A549 (cell line): ENCODE results near the gene TNS3. TPM values are rescaled to one million over a fixed set of nuclear protein-coding genes. Genes with fewer than 3 reads are reported as not detected.
A peak's percentile ranks its signal among the peaks of the same experiment; 100 is the strongest.

ENCODE experiments used
- ATAC-seq, 2 experiments: fragments of 200-7000 bp in 1 of 2; fragments of >200 bp in 1 of 2; cut with Nextera tagmentation in 1 of 2; cut with Tn5 transposase in 1 of 2; 3 replicates each; pipeline versions ENCODE4 v1.8.0 to v1.9.1; 2018 to 2020; ENCODE audit warnings: mild to moderate bottlenecking in 1 of 2, moderate library complexity in 1 of 2
- CTCF ChIA-PET: fragments of 300-600 bp; sonication (Branson Sonifier 250); formaldehyde crosslinking; extraction: SDS; loops from one replicate; lab custom pipeline; 2021; ENCODE audit warnings: antibody characterized with exemption, inconsistent platforms; lab: Yijun Ruan, JAX
- POLR2A ChIA-PET: fragments of 350-600 bp; formaldehyde crosslinking; extraction: SDS; loops from one replicate; lab custom pipeline; 2021; ENCODE audit warnings: antibody characterized with exemption, inconsistent platforms; lab: Yijun Ruan, JAX
- DNase-seq, 2 experiments: peaks; one replicate each; pipeline versions ENCODE4 v3.0.0 to v3.0.0-alpha.2; 2011 to 2016; ENCODE audit warnings: low read depth in 1 of 2, low spot score in 1 of 2
- FAIRE-seq: peaks from 2 replicates; lab custom pipeline; 2011; peaks lifted over from hg19 to GRCh38; lab: Jason Lieb, UNC
- H3K27ac ChIP-seq, 2 experiments: fragments of >200 bp; sonication (Bioruptor Twin); formaldehyde crosslinking; 3 replicates each; pipeline ENCODE4 v1.5.1; 2016 to 2017
- H3K4me1 ChIP-seq: fragments of >200 bp; sonication (Bioruptor Twin); formaldehyde crosslinking; 3 replicates; pipeline ENCODE4 v1.6.1; 2016
- H3K4me2 ChIP-seq: fragments of >200 bp; sonication (Bioruptor Twin); formaldehyde crosslinking; 3 replicates; pipeline ENCODE4 v1.6.1; 2016
- H3K4me3 ChIP-seq: fragments of >200 bp; sonication (Bioruptor Twin); formaldehyde crosslinking; 3 replicates; pipeline ENCODE4 v1.5.1; 2016
- H3K9me3 ChIP-seq: fragments of >200 bp; sonication (Bioruptor Twin); formaldehyde crosslinking; 3 replicates; pipeline ENCODE4 v1.6.1; 2016
- CBX8 ChIP-seq: fragments of 200-600 bp; sonication (generic); IDR thresholded peaks from 2 replicates; pipeline ENCODE4 v1.6.1; 2016
- ELK1 ChIP-seq: fragments of 150-350 bp; IDR thresholded peaks from 2 replicates; pipeline ENCODE4 v1.6.1; 2014; ENCODE audit warnings: low read depth, mild to moderate bottlenecking, low read length
- FOSB ChIP-seq: fragments of 250-450 bp; sonication (Bioruptor Pico); IDR thresholded peaks from 2 replicates; pipeline ENCODE4 v1.5.0; 2020; ENCODE audit warnings: mild to moderate bottlenecking, moderate library complexity
- FOSL2 ChIP-seq, 2 experiments: fragments of 450-650 bp in 1 of 2; fragments of >200 bp in 1 of 2; sonication (Bioruptor Twin) in 1 of 2; formaldehyde crosslinking; IDR thresholded peaks; 2 replicates each; pipeline versions ENCODE4 v1.5.0 to v1.6.1; 2016 to 2020; ENCODE audit warnings: mild to moderate bottlenecking in 1 of 2, moderate library complexity in 1 of 2
- FOXS1 ChIP-seq: fragments of 250-450 bp; sonication (Bioruptor Pico); IDR thresholded peaks from 2 replicates; pipeline ENCODE4 v1.5.0; 2020; ENCODE audit warnings: mild to moderate bottlenecking, moderate library complexity
- HES2 ChIP-seq: fragments of >200 bp; sonication (Bioruptor Twin); formaldehyde crosslinking; IDR thresholded peaks from 2 replicates; pipeline ENCODE4 v1.6.1; 2016
- HEYL ChIP-seq: fragments of 250-450 bp; sonication (Bioruptor Pico); IDR thresholded peaks from 2 replicates; pipeline ENCODE4 v1.8.0; 2021; ENCODE audit warnings: mild to moderate bottlenecking, moderate library complexity
- HOXB13 ChIP-seq: fragments of 250-450 bp; sonication (Bioruptor Pico); IDR thresholded peaks from 2 replicates; pipeline ENCODE4 v1.5.0; 2020; ENCODE audit warnings: low read depth, mild to moderate bottlenecking, moderate library complexity
- KDM1A ChIP-seq: fragments of 200-600 bp; sonication (generic); IDR thresholded peaks from 2 replicates; pipeline ENCODE4 v1.6.1; 2016; ENCODE audit warnings: low read depth, mild to moderate bottlenecking
- KDM5A ChIP-seq: fragments of 200-600 bp; sonication (generic); IDR thresholded peaks from 2 replicates; pipeline ENCODE4 v1.6.1; 2016; ENCODE audit warnings: antibody characterized with exemption, mild to moderate bottlenecking
- NPAS2 ChIP-seq: fragments of 250-450 bp; sonication (Bioruptor Pico); IDR thresholded peaks from 2 replicates; pipeline ENCODE4 v1.8.0; 2022; ENCODE audit warnings: mild to moderate bottlenecking, moderate library complexity, borderline replicate concordance
- RCOR1 ChIP-seq: fragments of 150-350 bp; IDR thresholded peaks from 2 replicates; pipeline ENCODE4 v1.6.1; 2014; ENCODE audit warnings: antibody characterized with exemption, low read length, low read depth
- RFX5 ChIP-seq: fragments of 450-650 bp; IDR thresholded peaks from 2 replicates; pipeline ENCODE4 v1.7.1; 2014; ENCODE audit warnings: antibody characterized with exemption, mild to moderate bottlenecking, moderate library complexity
- TFCP2L1 ChIP-seq: fragments of 250-450 bp; sonication (Bioruptor Pico); IDR thresholded peaks from 2 replicates; pipeline ENCODE4 v1.5.0; 2021; ENCODE audit warnings: mild to moderate bottlenecking
- ZFP36 ChIP-seq: fragments of 450-650 bp; IDR thresholded peaks from 2 replicates; pipeline ENCODE4 v1.6.1; 2014; ENCODE audit warnings: borderline replicate concordance; ENCODE audit not compliant: partially characterized antibody
- WGBS: methylation state at CpG from one replicate; pipeline ENCODE4 v1.1.6; 2017; ENCODE audit errors: missing lambda C conversion rate; 5-methylcytosine and 5-hydroxymethylcytosine counted together
- polyA plus RNA-seq, 4 experiments: library from polyadenylated mRNA; depleted of rRNA in 3 of 4; stranded (reverse); fragments of >200 nt; fragmentation: RNase III in 1 of 4; extraction: RNeasy Plus Mini Kit Qiagen cat#74134 plus additional on column Dnase treatment in 1 of 4; gene quantifications; 2 replicates in 3 of 4; 3 replicates in 1 of 4; pipeline ENCODE4 v1.2.3, GENCODE V29; 2011 to 2017

TNS3 gene
- polyA plus RNA-seq, 2 of the 4 experiments (the other 2 are of a cell fraction) = 107 to 134 TPM

- no peak for DNase-seq
- POLR2A ChIA-PET = no interaction called here
- Histone ChIP-seq H3K4me2 (peak overlapping the region; percentile 63), H3K4me1 (peaks cover 58% of the 10 kb centered on the region)
- TF ChIP-seq ZFP36 (no peak), HES2 (no peak), TFCP2L1 (no peak), NPAS2 (CRISPR knock-in tag) (no peak), KDM5A (no peak), FOSB (CRISPR knock-in tag) (no peak), FOXS1 (CRISPR knock-in tag) (no peak), HOXB13 (CRISPR knock-in tag) (no peak), KDM1A (no peak), RFX5 (no peak), RCOR1 (no peak), CBX8 (no peak)
- TF ChIP-seq, all 56 proteins: peak for 0
- Histone ChIP-seq H3K9me3 (no peaks in the 10 kb centered on the region; the same call in 2 of the 3 replicates), H3K4me3 (no peak overlapping the region), H3K27ac (peak overlapping the region; percentile 61 to 72; a peak in 5 of 6 replicates)
- no peak for FAIRE-seq
- WGBS = 71% methylated on average over 6 of the region's 6 CpGs
- CTCF ChIA-PET = no interaction called here
- ATAC-seq = no peak
Measured at GRCh38 chr7:47528471-47528870, 53.4 kb downstream of the TNS3 start.

- WGBS = 98% methylated on average over 6 of the region's 6 CpGs
- no peak for DNase-seq
- no peak for ATAC-seq
- Histone ChIP-seq H3K4me1 (peaks cover 66% of the 10 kb centered on the region), H3K27ac (peak overlapping the region in 1 of 2 experiments; percentile 60; a peak in 3 of 6 replicates), H3K4me2 (no peak overlapping the region), H3K4me3 (no peak overlapping the region), H3K9me3 (no peaks in the 10 kb centered on the region; the same call in 2 of the 3 replicates)
- ChIA-PET POLR2A (no interaction called here), CTCF (interaction anchor here (2.2 kb wide), 1 partner anchor 91 kb away, joined by 5 read pairs; no protein-coding TSS in a partner anchor)
- no peak for TF ChIP-seq KDM5A
- no peak for FAIRE-seq
Measured at GRCh38 chr7:47526466-47526865, 55.4 kb downstream of the TNS3 start.

- 83% methylated on average over 12 of the region's 12 CpGs for WGBS
- Histone ChIP-seq H3K9me3 (no peaks in the 10 kb centered on the region; the same call in 2 of the 3 replicates), H3K4me1 (peaks cover 66% of the 10 kb centered on the region), H3K4me2 (no peak overlapping the region), H3K4me3 (no peak overlapping the region), H3K27ac (no peak overlapping the region)
- no peak for DNase-seq
- TF ChIP-seq FOSL2 (IDR thresholded peaks at IDR 0.05) = no peak
- no peak for TF ChIP-seq FOSL2 (CRISPR knock-in tag; IDR thresholded peaks at IDR 0.05)
- TF ChIP-seq HEYL = no peak
- ATAC-seq = no peak
- ChIA-PET CTCF (interaction anchor here (2.2 kb wide), 1 partner anchor 89 kb away, joined by 5 read pairs; no protein-coding TSS in a partner anchor), POLR2A (no interaction called here)
- no peak for FAIRE-seq
Measured at GRCh38 chr7:47525066-47525623, 56.8 kb downstream of the TNS3 start.

GRCh38 chr7:47523401-47523800 is 58.5 kb downstream of the TNS3 start:
- peaks cover 66% of the 10 kb centered on the region for H3K4me1 ChIP-seq
- peak overlapping the region in 1 of 2 experiments; percentile 60; a peak in 2 of 6 replicates for H3K27ac ChIP-seq
- no peak overlapping the region for H3K4me3 ChIP-seq
- FAIRE-seq = no peak
- ChIA-PET POLR2A (no interaction called here), CTCF (interaction anchor here (1.2 to 1.3 kb wide), 2 partner anchors 16 to 257 kb away, joined by 3 read pairs; no protein-coding TSS in a partner anchor)
- 92% methylated on average over 5 of the region's 5 CpGs for WGBS
- no peak for ATAC-seq
- no peak for DNase-seq
- no peak for TF ChIP-seq CBX8
- no peak for TF ChIP-seq ELK1
- no peak overlapping the region for H3K4me2 ChIP-seq
- H3K9me3 ChIP-seq = no peaks in the 10 kb centered on the region
